ENCODE data around the gene FOXJ2.

Gene FOXJ2

DNA sequence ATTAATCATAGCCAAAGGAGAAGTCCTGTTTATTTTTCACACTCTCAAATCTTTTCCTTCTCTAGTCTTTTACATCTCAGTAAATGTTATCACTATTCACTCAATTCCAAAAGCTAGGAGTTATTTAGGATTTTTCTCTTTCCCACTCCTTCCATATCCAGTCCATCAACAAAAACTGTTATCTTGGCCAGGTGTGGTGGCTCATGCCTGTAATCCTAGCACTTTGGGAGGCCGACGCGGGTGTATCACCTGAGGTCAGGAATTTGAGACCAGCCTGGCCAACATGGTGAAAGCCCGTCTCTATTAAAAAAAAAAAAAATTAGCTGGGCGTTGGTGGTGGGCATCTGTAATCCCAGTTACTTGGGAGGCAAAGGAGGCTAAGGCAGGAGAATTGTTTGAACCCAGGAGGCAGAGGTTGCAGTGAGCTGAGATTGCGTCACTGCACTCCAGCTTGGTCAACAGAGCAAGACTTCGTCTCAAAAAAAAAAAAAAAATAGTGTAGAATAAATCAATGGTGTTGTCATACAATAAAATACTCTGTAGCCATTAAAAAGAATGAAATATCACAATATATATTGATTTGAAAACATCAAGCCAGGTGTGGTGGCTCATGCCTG is 46.6 kb upstream of the FOXJ2 start:
- H3K9me2 ChIP-seq (replicated peaks; ENCODE audit: insufficient read depth, low read length): no peaks in the 10 kb centered on the region
- H3K9ac ChIP-seq (ENCODE audit: low read length): no peak overlapping the region
- H3K4me1 ChIP-seq (ENCODE audit: low read length): no peaks in the 10 kb centered on the region
- DNase-seq: no peak
- H3K4me3 ChIP-seq (ENCODE audit: low read length): no peak overlapping the region
- no peaks in the 10 kb centered on the region for H4K20me1 ChIP-seq (ENCODE audit: insufficient read depth, low read length)
- H3K27ac ChIP-seq (ENCODE audit: low read length): no peak overlapping the region
- H3K79me2 ChIP-seq (ENCODE audit: low read length): no peaks in the 10 kb centered on the region
- H3K9me3 ChIP-seq (replicated peaks; ENCODE audit: insufficient read depth, low read length): no peaks in the 10 kb centered on the region
- no peak overlapping the region for H2AFZ ChIP-seq (ENCODE audit: low read length)
- no peak overlapping the region for H3K4me2 ChIP-seq (ENCODE audit: low read depth, low read length)
- TF ChIP-seq, protein P1, sequence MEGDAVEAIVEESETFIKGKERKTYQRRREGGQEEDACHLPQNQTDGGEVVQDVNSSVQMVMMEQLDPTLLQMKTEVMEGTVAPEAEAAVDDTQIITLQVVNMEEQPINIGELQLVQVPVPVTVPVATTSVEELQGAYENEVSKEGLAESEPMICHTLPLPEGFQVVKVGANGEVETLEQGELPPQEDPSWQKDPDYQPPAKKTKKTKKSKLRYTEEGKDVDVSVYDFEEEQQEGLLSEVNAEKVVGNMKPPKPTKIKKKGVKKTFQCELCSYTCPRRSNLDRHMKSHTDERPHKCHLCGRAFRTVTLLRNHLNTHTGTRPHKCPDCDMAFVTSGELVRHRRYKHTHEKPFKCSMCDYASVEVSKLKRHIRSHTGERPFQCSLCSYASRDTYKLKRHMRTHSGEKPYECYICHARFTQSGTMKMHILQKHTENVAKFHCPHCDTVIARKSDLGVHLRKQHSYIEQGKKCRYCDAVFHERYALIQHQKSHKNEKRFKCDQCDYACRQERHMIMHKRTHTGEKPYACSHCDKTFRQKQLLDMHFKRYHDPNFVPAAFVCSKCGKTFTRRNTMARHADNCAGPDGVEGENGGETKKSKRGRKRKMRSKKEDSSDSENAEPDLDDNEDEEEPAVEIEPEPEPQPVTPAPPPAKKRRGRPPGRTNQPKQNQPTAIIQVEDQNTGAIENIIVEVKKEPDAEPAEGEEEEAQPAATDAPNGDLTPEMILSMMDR (IDR thresholded peaks at IDR 0.05; ENCODE audit: low read length): no peak
- TF ChIP-seq EZH2 (optimal IDR thresholded peaks at IDR 0.05; ENCODE audit: low read depth, low read length) (no peak), EZH2phosphoT487 (IDR thresholded peaks at IDR 0.05; ENCODE audit: low read length) (no peak)
- no peaks in the 10 kb centered on the region for H3K27me3 ChIP-seq (replicated peaks; ENCODE audit: insufficient read depth, low read length)
- H3K36me3 ChIP-seq (replicated peaks; ENCODE audit: insufficient read depth, low read length): no peaks in the 10 kb centered on the region
- H3F3A ChIP-seq (ENCODE audit: insufficient read depth, low read length): no peaks in the 10 kb centered on the region

DNA sequence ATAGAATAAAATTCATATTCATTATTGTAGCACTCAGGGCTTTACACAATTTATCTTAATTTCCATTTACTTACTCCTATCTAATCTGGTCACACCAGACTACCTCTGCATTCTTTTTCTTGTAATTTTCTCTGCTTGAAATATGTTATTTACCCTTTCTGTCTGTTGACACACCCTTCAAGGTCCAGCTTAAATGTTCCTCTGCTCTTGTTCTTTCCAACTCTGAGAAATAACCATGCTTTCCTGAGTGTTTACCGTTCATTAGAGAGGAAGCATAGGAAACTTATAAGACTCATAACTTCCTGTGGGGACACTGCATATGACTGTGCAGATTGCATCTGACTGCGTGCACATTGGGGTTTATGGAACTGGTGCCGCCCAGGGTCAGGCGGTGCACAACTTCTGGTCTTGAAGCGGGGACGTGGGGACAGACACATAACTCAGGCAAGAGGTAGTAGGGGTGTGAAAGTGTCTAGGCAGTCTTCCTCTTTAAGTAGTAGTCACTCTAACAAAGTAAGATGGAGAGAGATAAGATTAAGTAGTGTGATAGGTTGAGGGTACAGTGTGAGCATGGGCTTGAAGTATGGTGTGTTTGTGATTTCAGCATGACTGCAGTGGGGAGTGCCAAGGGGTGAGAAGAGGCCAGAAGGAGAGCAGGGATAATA is 42.6 kb upstream of the FOXJ2 start:
- H3K79me2 ChIP-seq (ENCODE audit: low read length): no peaks in the 10 kb centered on the region
- H3F3A ChIP-seq (ENCODE audit: insufficient read depth, low read length): no peaks in the 10 kb centered on the region
- no peak overlapping the region for H3K4me3 ChIP-seq (ENCODE audit: low read length)
- H3K4me2 ChIP-seq (ENCODE audit: low read depth, low read length): no peak overlapping the region
- H3K36me3 ChIP-seq (replicated peaks; ENCODE audit: insufficient read depth, low read length): no peaks in the 10 kb centered on the region
- DNase-seq: no peak
- H4K20me1 ChIP-seq (ENCODE audit: insufficient read depth, low read length): no peaks in the 10 kb centered on the region
- H3K27ac ChIP-seq (ENCODE audit: low read length): no peak overlapping the region
- no peak overlapping the region for H3K9ac ChIP-seq (ENCODE audit: low read length)
- H2AFZ ChIP-seq (ENCODE audit: low read length): no peak overlapping the region
- TF ChIP-seq, protein P1 (IDR thresholded peaks at IDR 0.05; ENCODE audit: low read length): no peak
- TF ChIP-seq EZH2 (optimal IDR thresholded peaks at IDR 0.05; ENCODE audit: low read depth, low read length): no peak
- TF ChIP-seq EZH2phosphoT487 (IDR thresholded peaks at IDR 0.05; ENCODE audit: low read length): no peak
- no peaks in the 10 kb centered on the region for H3K9me3 ChIP-seq (replicated peaks; ENCODE audit: insufficient read depth, low read length)
- H3K4me1 ChIP-seq (ENCODE audit: low read length): no peaks in the 10 kb centered on the region
- no peaks in the 10 kb centered on the region for H3K27me3 ChIP-seq (replicated peaks; ENCODE audit: insufficient read depth, low read length)
- no peaks in the 10 kb centered on the region for H3K9me2 ChIP-seq (replicated peaks; ENCODE audit: insufficient read depth, low read length)

DNA sequence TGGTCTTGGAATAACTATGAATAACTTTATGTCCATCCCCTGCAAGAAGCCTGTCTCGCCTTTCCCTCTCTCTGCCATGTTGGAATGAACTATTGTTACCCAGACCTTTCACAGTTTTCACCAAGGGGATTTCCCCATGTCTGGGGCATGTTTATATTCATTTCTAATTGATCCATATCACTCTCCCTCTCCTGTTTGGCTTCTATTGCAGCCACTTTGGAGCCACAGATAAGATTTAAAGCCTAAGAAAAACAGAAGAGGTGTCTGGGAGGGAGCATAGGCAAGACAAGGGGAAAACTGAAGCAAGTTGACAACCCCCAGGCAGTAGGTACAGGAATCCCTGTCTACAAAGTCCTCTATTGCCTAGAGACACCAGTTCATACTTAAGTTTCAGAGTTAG is 41.0 kb upstream of the FOXJ2 start:
- H3K36me3 ChIP-seq (replicated peaks; ENCODE audit: insufficient read depth, low read length): no peaks in the 10 kb centered on the region
- H3K9me3 ChIP-seq (replicated peaks; ENCODE audit: insufficient read depth, low read length): no peaks in the 10 kb centered on the region
- no peak overlapping the region for H3K4me2 ChIP-seq (ENCODE audit: low read depth, low read length)
- DNase-seq: no peak
- H3K27ac ChIP-seq (ENCODE audit: low read length): no peak overlapping the region
- H3K79me2 ChIP-seq (ENCODE audit: low read length): no peaks in the 10 kb centered on the region
- no peaks in the 10 kb centered on the region for H3K4me1 ChIP-seq (ENCODE audit: low read length)
- no peak overlapping the region for H3K4me3 ChIP-seq (ENCODE audit: low read length)
- no peaks in the 10 kb centered on the region for H3F3A ChIP-seq (ENCODE audit: insufficient read depth, low read length)
- no peaks in the 10 kb centered on the region for H3K27me3 ChIP-seq (replicated peaks; ENCODE audit: insufficient read depth, low read length)
- no peak overlapping the region for H2AFZ ChIP-seq (ENCODE audit: low read length)
- no peak overlapping the region for H3K9ac ChIP-seq (ENCODE audit: low read length)
- TF ChIP-seq, protein P1 (IDR thresholded peaks at IDR 0.05; ENCODE audit: low read length): no peak
- TF ChIP-seq EZH2 (optimal IDR thresholded peaks at IDR 0.05; ENCODE audit: low read depth, low read length) (no peak), EZH2phosphoT487 (IDR thresholded peaks at IDR 0.05; ENCODE audit: low read length) (no peak)
- H3K9me2 ChIP-seq (replicated peaks; ENCODE audit: insufficient read depth, low read length): no peaks in the 10 kb centered on the region
- no peaks in the 10 kb centered on the region for H4K20me1 ChIP-seq (ENCODE audit: insufficient read depth, low read length)
